Measurements from ENCODE around the gene TCP11L2. TPM values are rescaled to one million over a fixed set of nuclear protein-coding genes. Genes with fewer than 3 reads are reported as not detected.

Gene TCP11L2
- total RNA-seq, 1 experiment from 2014 or later = 7.7 TPM

- no peaks in the 10 kb centered on the region for H3K27me3 ChIP-seq (replicated peaks; ENCODE audit: control insufficient read depth, insufficient read depth, low read length)
- H3K4me3 ChIP-seq (ENCODE audit: low read depth, low read length) = no peak overlapping the region
- no peaks in the 10 kb centered on the region for H3K9me3 ChIP-seq
- H3K4me1 ChIP-seq = peaks cover 33% of the 10 kb centered on the region
- Mint-ChIP-seq H3K36me3 (ENCODE audit: insufficient read depth, unreplicated experiment) (no peaks in the 10 kb centered on the region), H3K27me3 (ENCODE audit: insufficient read depth, unreplicated experiment) (no peaks in the 10 kb centered on the region), H3K27ac (ENCODE audit: unreplicated experiment) (no peak overlapping the region), H3K9me3 (ENCODE audit: unreplicated experiment) (no peaks in the 10 kb centered on the region), H3K4me1 (ENCODE audit: low read depth, unreplicated experiment) (peaks cover 17% of the 10 kb centered on the region), H3K4me3 (ENCODE audit: unreplicated experiment) (no peak overlapping the region)
- POLR2A ChIA-PET = no interaction called here
- no peak for DNase-seq
- CTCF ChIA-PET = no interaction called here
- intact Hi-C loops (cut with micrococcal nuclease; ENCODE audit: unreplicated experiment) = no loop called here
- TF ChIP-seq, protein P1, sequence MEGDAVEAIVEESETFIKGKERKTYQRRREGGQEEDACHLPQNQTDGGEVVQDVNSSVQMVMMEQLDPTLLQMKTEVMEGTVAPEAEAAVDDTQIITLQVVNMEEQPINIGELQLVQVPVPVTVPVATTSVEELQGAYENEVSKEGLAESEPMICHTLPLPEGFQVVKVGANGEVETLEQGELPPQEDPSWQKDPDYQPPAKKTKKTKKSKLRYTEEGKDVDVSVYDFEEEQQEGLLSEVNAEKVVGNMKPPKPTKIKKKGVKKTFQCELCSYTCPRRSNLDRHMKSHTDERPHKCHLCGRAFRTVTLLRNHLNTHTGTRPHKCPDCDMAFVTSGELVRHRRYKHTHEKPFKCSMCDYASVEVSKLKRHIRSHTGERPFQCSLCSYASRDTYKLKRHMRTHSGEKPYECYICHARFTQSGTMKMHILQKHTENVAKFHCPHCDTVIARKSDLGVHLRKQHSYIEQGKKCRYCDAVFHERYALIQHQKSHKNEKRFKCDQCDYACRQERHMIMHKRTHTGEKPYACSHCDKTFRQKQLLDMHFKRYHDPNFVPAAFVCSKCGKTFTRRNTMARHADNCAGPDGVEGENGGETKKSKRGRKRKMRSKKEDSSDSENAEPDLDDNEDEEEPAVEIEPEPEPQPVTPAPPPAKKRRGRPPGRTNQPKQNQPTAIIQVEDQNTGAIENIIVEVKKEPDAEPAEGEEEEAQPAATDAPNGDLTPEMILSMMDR (IDR thresholded peaks at IDR 0.05; ENCODE audit: insufficient read depth in 1 of 2, low read depth in 1 of 2, low read length in 1 of 2, severe bottlenecking in 1 of 2, unreplicated experiment in 1 of 2) = no peak
- no TSS peak for BruUV-seq (replicated peaks)
- no peaks in the 10 kb centered on the region for H3K36me3 ChIP-seq (ENCODE audit: control insufficient read depth, insufficient read depth, low read length)
These were observed 2.8 kb downstream of the TCP11L2 start for GRCh38 chr12:106305376-106305775.

DNA sequence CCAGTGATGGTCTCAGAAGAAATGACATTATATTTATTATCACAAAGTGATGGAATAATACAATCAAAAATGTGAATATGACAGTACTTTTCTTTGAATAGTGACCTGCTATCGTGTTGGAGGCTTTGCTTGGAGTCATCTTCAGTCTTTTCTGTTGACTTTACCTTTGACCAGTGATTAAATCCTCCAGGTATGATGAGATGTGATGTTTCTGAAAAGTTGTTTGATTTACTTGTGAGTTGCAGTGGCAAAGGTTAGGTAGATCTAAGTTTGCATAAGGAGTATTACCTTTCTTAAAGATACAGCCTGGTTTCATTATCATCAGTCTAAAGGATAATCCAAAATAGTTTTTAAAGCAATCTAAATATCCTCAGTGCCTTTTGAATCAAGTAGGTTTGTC lies 4.6 kb downstream of the TCP11L2 start:
- no TSS peak for BruUV-seq (replicated peaks)
- no peak for DNase-seq
- ChIA-PET CTCF (no interaction called here), POLR2A (interaction anchor here (0.7 kb wide), 1 partner anchor 25 kb away, joined by 3 read pairs; no protein-coding TSS in a partner anchor)
- Histone ChIP-seq H3K4me1 (peaks cover 26% of the 10 kb centered on the region), H3K36me3 (ENCODE audit: control insufficient read depth, insufficient read depth, low read length) (no peaks in the 10 kb centered on the region), H3K27me3 (replicated peaks; ENCODE audit: control insufficient read depth, insufficient read depth, low read length) (no peaks in the 10 kb centered on the region), H3K9me3 (no peaks in the 10 kb centered on the region), H3K4me3 (ENCODE audit: low read depth, low read length) (no peak overlapping the region)
- no peak overlapping the region for H3K27ac Mint-ChIP-seq (ENCODE audit: unreplicated experiment)
- TF ChIP-seq, protein P1 (IDR thresholded peaks at IDR 0.05; ENCODE audit: insufficient read depth in 1 of 2, low read depth in 1 of 2, low read length in 1 of 2, severe bottlenecking in 1 of 2, unreplicated experiment in 1 of 2) = no peak
- H3K27me3 Mint-ChIP-seq (ENCODE audit: insufficient read depth, unreplicated experiment) = no peaks in the 10 kb centered on the region
- H3K9me3 Mint-ChIP-seq (ENCODE audit: unreplicated experiment) = no peaks in the 10 kb centered on the region
- no peak overlapping the region for H3K4me3 Mint-ChIP-seq (ENCODE audit: unreplicated experiment)
- H3K4me1 Mint-ChIP-seq (ENCODE audit: low read depth, unreplicated experiment) = peaks cover 11% of the 10 kb centered on the region
- intact Hi-C loops (cut with micrococcal nuclease; ENCODE audit: unreplicated experiment) = no loop called here
- no peaks in the 10 kb centered on the region for H3K36me3 Mint-ChIP-seq (ENCODE audit: insufficient read depth, unreplicated experiment)

- CTCF ChIA-PET = no interaction called here
- TF ChIP-seq, protein P1 (IDR thresholded peaks at IDR 0.05; ENCODE audit: insufficient read depth in 1 of 2, low read depth in 1 of 2, low read length in 1 of 2, severe bottlenecking in 1 of 2, unreplicated experiment in 1 of 2) = no peak
- Histone ChIP-seq H3K4me1 (peaks cover 26% of the 10 kb centered on the region), H3K36me3 (ENCODE audit: control insufficient read depth, insufficient read depth, low read length) (no peaks in the 10 kb centered on the region), H3K4me3 (ENCODE audit: low read depth, low read length) (no peak overlapping the region), H3K27me3 (replicated peaks; ENCODE audit: control insufficient read depth, insufficient read depth, low read length) (no peaks in the 10 kb centered on the region), H3K9me3 (no peaks in the 10 kb centered on the region)
- no peak for DNase-seq
- H3K27me3 Mint-ChIP-seq (ENCODE audit: insufficient read depth, unreplicated experiment) = no peaks in the 10 kb centered on the region
- BruUV-seq (replicated peaks) = no TSS peak
- intact Hi-C loops (cut with micrococcal nuclease; ENCODE audit: unreplicated experiment) = no loop called here
- no peaks in the 10 kb centered on the region for H3K36me3 Mint-ChIP-seq (ENCODE audit: insufficient read depth, unreplicated experiment)
- H3K4me3 Mint-ChIP-seq (ENCODE audit: unreplicated experiment) = no peak overlapping the region
- no peaks in the 10 kb centered on the region for H3K9me3 Mint-ChIP-seq (ENCODE audit: unreplicated experiment)
- H3K27ac Mint-ChIP-seq (ENCODE audit: unreplicated experiment) = no peak overlapping the region
- H3K4me1 Mint-ChIP-seq (ENCODE audit: low read depth, unreplicated experiment) = peaks cover 11% of the 10 kb centered on the region
- POLR2A ChIA-PET = no interaction called here
These were observed 5.6 kb downstream of the TCP11L2 start for GRCh38 chr12:106308121-106308520.

Data from Caco-2 (cell line).